Stimulated activated CD4-positive, alpha-beta T cell treated with anti-CD3 and anti-CD28 coated beads, Interleukin-4, amount 100 ng/mL, for 1 hour (primary cell): Measurements from ENCODE around the gene CKB.
"Not testable (repeated sequence)": the region's sequence is repeated elsewhere in the genome, so short reads cannot be mapped to it uniquely, and the experiment has no call there.

Source experiments
- DNase-seq: peaks from one replicate; pipeline ENCODE4 v3.0.0-alpha.2; 2020

The CKB gene

GRCh38 chr14:103525430-103526246, 3.0 kb upstream of the CKB start:
- DNase-seq: not testable (repeated sequence)

- DNase-seq: no peak
These were observed 1.6 kb upstream of the CKB start for GRCh38 chr14:103524002-103524935.

GRCh38 chr14:103523575-103523954, 935 bp upstream of the CKB start:
- no peak for DNase-seq

GRCh38 chr14:103521951-103522563, 573 bp downstream of the CKB start:
- DNase-seq: no peak

GRCh38 chr14:103521438-103521950, 1.1 kb downstream of the CKB start:
- no peak for DNase-seq

GRCh38 chr14:103520657-103521437, 1.8 kb downstream of the CKB start:
- peak; percentile 68 for DNase-seq

- DNase-seq: no peak
These were observed 2.4 kb downstream of the CKB start for GRCh38 chr14:103520269-103520656.

GRCh38 chr14:103519837-103520212, 2.8 kb downstream of the CKB start:
- no peak for DNase-seq

- DNase-seq: no peak
These were observed 3.4 kb downstream of the CKB start for GRCh38 chr14:103519043-103519836.

- peak; percentile 68 for DNase-seq
These were observed 4.1 kb downstream of the CKB start for GRCh38 chr14:103518422-103519042.

GRCh38 chr14:103517721-103518421, 4.8 kb downstream of the CKB start:
- DNase-seq: no peak

GRCh38 chr14:103517174-103517566, 5.5 kb downstream of the CKB start:
- DNase-seq: no peak

- DNase-seq: no peak
These were observed 6.0 kb downstream of the CKB start for GRCh38 chr14:103516426-103517173.

- DNase-seq: no peak
These were observed 7.8 kb downstream of the CKB start for GRCh38 chr14:103514596-103515421.

GRCh38 chr14:103512701-103513611, 9.7 kb downstream of the CKB start:
- DNase-seq: no peak

GRCh38 chr14:103512180-103512579, 10.4 kb downstream of the CKB start:
- not testable (repeated sequence) for DNase-seq
